HG03571 (cell line): Measurements from ENCODE around the gene SIN3A.
"Not testable (repeated sequence)": the region's sequence is repeated elsewhere in the genome, so short reads cannot be mapped to it uniquely, and the experiment has no call there.

ENCODE experiments used
- ATAC-seq: cut with Tn5 transposase; IDR thresholded peaks from one replicate; pipeline ENCODE4 v1.9.1; 2021; ENCODE audit not compliant: unreplicated experiment

The SIN3A gene

GRCh38 chr15:75335705-75336355, 115.7 kb downstream of the SIN3A start, which contains the start of gene COMMD4:
TSS of gene COMMD4 (plus strand) at chr15:75336063. CDS start at chr15:75336090, 27 bp downstream.
- ATAC-seq: no peak

GRCh38 chr15:75335313-75335704, 116.2 kb downstream of the SIN3A start:
- ATAC-seq: no peak

GRCh38 chr15:75333654-75334419, 117.7 kb downstream of the SIN3A start:
- ATAC-seq: not testable (repeated sequence)

GRCh38 chr15:75332093-75332492, 119.4 kb downstream of the SIN3A start:
- ATAC-seq: not testable (repeated sequence)

GRCh38 chr15:75329571-75329970, 121.9 kb downstream of the SIN3A start:
- ATAC-seq: no peak

GRCh38 chr15:75328493-75329314, 122.8 kb downstream of the SIN3A start:
- ATAC-seq: no peak

- no peak for ATAC-seq
Observed at GRCh38 chr15:75327491-75327890, 124.0 kb downstream of the SIN3A start.

GRCh38 chr15:75327005-75327404, 124.5 kb downstream of the SIN3A start:
- ATAC-seq: no peak

- ATAC-seq: no peak
Observed at GRCh38 chr15:75325922-75326321, 125.6 kb downstream of the SIN3A start.

GRCh38 chr15:75321711-75322110, 129.8 kb downstream of the SIN3A start:
- ATAC-seq: no peak
